ENCODE measurements around the gene ICAM1.

The ICAM1 gene

GRCh38 chr19:10243606-10244005 lies 27.3 kb upstream of the ICAM1 start:
- DNase-seq (ENCODE audit: insufficient read length, low spot score) (no peak), FAIRE-seq (no peak)
- TF ChIP-seq PAX5 (IDR thresholded peaks at IDR 0.05; ENCODE audit: insufficient read depth, low read length, severe bottlenecking): no peak
- no peak for TF ChIP-seq POLR2AphosphoS5 (IDR thresholded peaks at IDR 0.05; ENCODE audit: low read depth, low read length)
- no peak for TF ChIP-seq TAF1 (IDR thresholded peaks at IDR 0.05; ENCODE audit: low read depth, low read length)
- no peak for TF ChIP-seq SPI1 (IDR thresholded peaks at IDR 0.05; ENCODE audit: low read depth, low read length)
- no peak for TF ChIP-seq POU2F2 (IDR thresholded peaks at IDR 0.05; ENCODE audit: low read depth, low read length)
- no peak for TF ChIP-seq POLR2A (IDR thresholded peaks at IDR 0.05; ENCODE audit: low read depth, low read length)

GRCh38 chr19:10245189-10245939 lies 25.6 kb upstream of the ICAM1 start:
- FAIRE-seq (peak; percentile 95), DNase-seq (ENCODE audit: insufficient read length, low spot score) (no peak)
- peak; percentile 88 for TF ChIP-seq SPI1 (IDR thresholded peaks at IDR 0.05; ENCODE audit: low read depth, low read length)
- TF ChIP-seq POU2F2 (IDR thresholded peaks at IDR 0.05; ENCODE audit: low read depth, low read length): no peak
- no peak for TF ChIP-seq TAF1 (IDR thresholded peaks at IDR 0.05; ENCODE audit: low read depth, low read length)

GRCh38 chr19:10246511-10246910 lies 24.4 kb upstream of the ICAM1 start:
- TF ChIP-seq SPI1 (IDR thresholded peaks at IDR 0.05; ENCODE audit: low read depth, low read length): no peak
- TF ChIP-seq POLR2A (IDR thresholded peaks at IDR 0.05; ENCODE audit: low read depth, low read length): no peak
- TF ChIP-seq POLR2AphosphoS5 (IDR thresholded peaks at IDR 0.05; ENCODE audit: low read depth, low read length): no peak
- TF ChIP-seq PAX5 (IDR thresholded peaks at IDR 0.05; ENCODE audit: insufficient read depth, low read length, severe bottlenecking): no peak
- no peak for TF ChIP-seq POU2F2 (IDR thresholded peaks at IDR 0.05; ENCODE audit: low read depth, low read length)
- no peak for TF ChIP-seq TAF1 (IDR thresholded peaks at IDR 0.05; ENCODE audit: low read depth, low read length)
- no peak for DNase-seq (ENCODE audit: insufficient read length, low spot score)
- no peak for FAIRE-seq

- peak; percentile 75; the same call in 1 of the 2 replicates for TF ChIP-seq POLR2A (IDR thresholded peaks at IDR 0.05; ENCODE audit: low read depth, low read length)
- TF ChIP-seq PAX5 (IDR thresholded peaks at IDR 0.05; ENCODE audit: insufficient read depth, low read length, severe bottlenecking): no peak
- peak; percentile 36; the same call in 1 of the 2 replicates for TF ChIP-seq POU2F2 (IDR thresholded peaks at IDR 0.05; ENCODE audit: low read depth, low read length)
- peak; percentile 66 for TF ChIP-seq TAF1 (IDR thresholded peaks at IDR 0.05; ENCODE audit: low read depth, low read length)
- no peak for TF ChIP-seq SPI1 (IDR thresholded peaks at IDR 0.05; ENCODE audit: low read depth, low read length)
- peak; percentile 64; the same call in 1 of the 2 replicates for TF ChIP-seq POLR2AphosphoS5 (IDR thresholded peaks at IDR 0.05; ENCODE audit: low read depth, low read length)
- DNase-seq (ENCODE audit: insufficient read length, low spot score): peak; percentile 86
- peak; percentile 97 for FAIRE-seq
Measured at GRCh38 chr19:10251792-10252694, 18.9 kb upstream of the ICAM1 start, which contains the start of gene MRPL4. Gene MRPL4 (plus strand): TSS chr19:10252214. CDS start chr19:10252254, 40 bp downstream.

DNA sequence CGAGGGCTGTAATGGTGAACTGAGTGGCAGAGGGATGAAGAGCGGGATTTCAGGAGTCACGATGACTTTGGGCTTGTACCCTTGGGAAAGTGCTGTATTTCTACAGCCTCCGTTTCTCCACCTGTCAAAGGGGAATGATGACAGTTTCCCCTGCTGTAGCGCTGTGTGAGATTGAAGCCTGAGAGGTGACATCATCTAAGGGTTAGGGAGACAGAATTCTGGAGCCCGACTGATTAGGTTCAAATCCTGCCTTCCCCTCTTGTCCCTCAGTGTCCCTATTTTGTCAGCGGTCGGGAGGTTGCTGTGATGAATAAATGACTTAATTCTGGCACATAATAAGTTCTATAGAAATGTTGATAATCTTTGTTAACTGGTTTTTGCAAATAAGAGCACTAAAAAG lies 18.2 kb upstream of the ICAM1 start:
- TF ChIP-seq TAF1 (IDR thresholded peaks at IDR 0.05; ENCODE audit: low read depth, low read length) (no peak), POLR2A (IDR thresholded peaks at IDR 0.05; ENCODE audit: low read depth, low read length) (no peak), SPI1 (IDR thresholded peaks at IDR 0.05; ENCODE audit: low read depth, low read length) (no peak), POLR2AphosphoS5 (IDR thresholded peaks at IDR 0.05; ENCODE audit: low read depth, low read length) (no peak), PAX5 (IDR thresholded peaks at IDR 0.05; ENCODE audit: insufficient read depth, low read length, severe bottlenecking) (no peak)
- no peak for DNase-seq (ENCODE audit: insufficient read length, low spot score)
- peak; percentile 62 for FAIRE-seq

GRCh38 chr19:10254244-10254643 lies 16.7 kb upstream of the ICAM1 start:
- DNase-seq (ENCODE audit: insufficient read length, low spot score): no peak
- TF ChIP-seq TAF1 (IDR thresholded peaks at IDR 0.05; ENCODE audit: low read depth, low read length): no peak
- TF ChIP-seq PAX5 (IDR thresholded peaks at IDR 0.05; ENCODE audit: insufficient read depth, low read length, severe bottlenecking): no peak
- TF ChIP-seq POLR2AphosphoS5 (IDR thresholded peaks at IDR 0.05; ENCODE audit: low read depth, low read length): no peak
- no peak for TF ChIP-seq SPI1 (IDR thresholded peaks at IDR 0.05; ENCODE audit: low read depth, low read length)
- no peak for TF ChIP-seq POU2F2 (IDR thresholded peaks at IDR 0.05; ENCODE audit: low read depth, low read length)
- TF ChIP-seq POLR2A (IDR thresholded peaks at IDR 0.05; ENCODE audit: low read depth, low read length): no peak
- FAIRE-seq: no peak

DNA sequence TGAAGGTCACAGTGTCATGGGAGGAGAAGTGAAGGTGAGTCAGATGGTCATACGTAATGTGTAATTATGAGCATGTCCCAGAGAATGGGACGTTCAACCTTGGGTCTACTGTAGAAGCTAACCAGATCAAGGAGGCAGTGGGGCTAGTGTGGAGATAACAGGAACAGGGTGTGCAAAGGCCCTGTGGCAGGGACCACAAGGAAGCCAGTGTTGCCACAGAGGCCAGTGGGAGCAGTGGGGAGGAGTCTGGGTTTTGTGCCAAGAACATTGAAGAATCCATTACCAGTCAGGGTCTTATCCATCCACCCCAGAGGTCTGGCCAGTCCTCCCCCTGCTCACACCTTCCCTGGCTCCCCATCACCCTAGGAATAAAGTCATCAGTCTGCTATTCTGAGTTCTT lies 15.6 kb upstream of the ICAM1 start:
- DNase-seq (ENCODE audit: insufficient read length, low spot score) (no peak), FAIRE-seq (no peak)
- TF ChIP-seq SPI1 (IDR thresholded peaks at IDR 0.05; ENCODE audit: low read depth, low read length) (no peak), POLR2A (IDR thresholded peaks at IDR 0.05; ENCODE audit: low read depth, low read length) (no peak; the same call in 1 of the 2 replicates), TAF1 (IDR thresholded peaks at IDR 0.05; ENCODE audit: low read depth, low read length) (no peak), PAX5 (IDR thresholded peaks at IDR 0.05; ENCODE audit: insufficient read depth, low read length, severe bottlenecking) (no peak), POLR2AphosphoS5 (IDR thresholded peaks at IDR 0.05; ENCODE audit: low read depth, low read length) (no peak), POU2F2 (IDR thresholded peaks at IDR 0.05; ENCODE audit: low read depth, low read length) (no peak)

GRCh38 chr19:10256551-10256950 lies 14.4 kb upstream of the ICAM1 start:
- no peak for FAIRE-seq

More at GRCh38 chr19:10256551-10256950, 14.4 kb upstream of the ICAM1 start:
- DNase-seq (ENCODE audit: insufficient read length, low spot score): no peak
- TF ChIP-seq POLR2A (IDR thresholded peaks at IDR 0.05; ENCODE audit: low read depth, low read length): no peak
- no peak for TF ChIP-seq POLR2AphosphoS5 (IDR thresholded peaks at IDR 0.05; ENCODE audit: low read depth, low read length)
- TF ChIP-seq POU2F2 (IDR thresholded peaks at IDR 0.05; ENCODE audit: low read depth, low read length): no peak
- TF ChIP-seq SPI1 (IDR thresholded peaks at IDR 0.05; ENCODE audit: low read depth, low read length): no peak
- no peak for TF ChIP-seq TAF1 (IDR thresholded peaks at IDR 0.05; ENCODE audit: low read depth, low read length)
- no peak for TF ChIP-seq PAX5 (IDR thresholded peaks at IDR 0.05; ENCODE audit: insufficient read depth, low read length, severe bottlenecking)
